K562 (cell line): ENCODE results near the gene RAD21L1. TPM values are rescaled to one million over a fixed set of nuclear protein-coding genes. Genes with fewer than 3 reads are reported as not detected.

ENCODE experiments used
- CBX5 ChIP-seq: IDR thresholded peaks from 2 replicates; pipeline ENCODE4 v1.6.1; 2014; ENCODE audit warnings: low read depth, borderline replicate concordance
- CCNT2 ChIP-seq: IDR thresholded peaks from 2 replicates; pipeline ENCODE4 v1.6.1; 2011; ENCODE audit warnings: borderline replicate concordance, low read depth, mild to moderate bottlenecking, moderate library complexity, mixed read lengths, low read length; ENCODE audit not compliant: insufficient read length; ENCODE audit errors: extremely low read depth
- DNMT1 ChIP-seq: fragments of 450-650 bp; IDR thresholded peaks from 2 replicates; pipeline ENCODE4 v1.6.1; 2016; ENCODE audit warnings: antibody characterized with exemption, mild to moderate bottlenecking
- EGR1 ChIP-seq: fragments of 450-650 bp; conservative IDR thresholded peaks from 2 replicates; pipeline ENCODE4 v1.6.1; 2017; ENCODE audit warnings: mild to moderate bottlenecking
- FOXK1 ChIP-seq: sonication (generic); formaldehyde crosslinking; IDR thresholded peaks from 2 replicates; pipeline ENCODE4 v1.8.0; 2022; ENCODE audit warnings: missing genetic modification reagents, mild to moderate bottlenecking, borderline replicate concordance
- HDAC6 ChIP-seq: IDR thresholded peaks from 2 replicates; pipeline ENCODE4 v1.6.1; 2012; ENCODE audit warnings: low read depth, mild to moderate bottlenecking, control low read depth, inconsistent platforms, low read length, moderate library complexity
- HDGF ChIP-seq: fragments of 450-650 bp; IDR thresholded peaks from 2 replicates; pipeline ENCODE4 v1.6.1; 2016
- HLTF ChIP-seq: fragments of 450-650 bp; IDR thresholded peaks from 2 replicates; pipeline ENCODE4 v1.6.1; 2016
- KAT7 ChIP-seq: sonication (generic); formaldehyde crosslinking; IDR thresholded peaks from 2 replicates; pipeline ENCODE4 v1.8.0; 2022; ENCODE audit warnings: missing genetic modification reagents, mild to moderate bottlenecking, borderline replicate concordance
- KHSRP ChIP-seq: fragments of 450-650 bp; IDR thresholded peaks from 2 replicates; pipeline ENCODE4 v1.6.1; 2017
- POLR2AphosphoS2 ChIP-seq: IDR thresholded peaks from 2 replicates; pipeline ENCODE4 v1.6.1; 2012; ENCODE audit warnings: low read length, improper control_type of control experiment
- PRPF4 ChIP-seq: fragments of 200-400 bp; formaldehyde crosslinking; IDR thresholded peaks from one replicate; pipeline ENCODE4 v1.6.1; 2017; ENCODE audit warnings: low read length, low read depth, mild to moderate bottlenecking; ENCODE audit not compliant: insufficient read depth, poor library complexity, severe bottlenecking
- RCOR1 ChIP-seq, 2 experiments: IDR thresholded peaks; 2 replicates each; pipeline ENCODE4 v1.6.1; 2012; ENCODE audit warnings: low read depth in 2 of 2, low read length in 2 of 2, borderline replicate concordance in 1 of 2, improper control_type of control experiment in 1 of 2
- SIRT6 ChIP-seq: IDR thresholded peaks from one replicate; pipeline ENCODE4 v1.6.1; 2012; ENCODE audit warnings: low read depth, mild to moderate bottlenecking, control low read depth, inconsistent platforms, low read length, moderate library complexity
- SMARCE1 ChIP-seq: fragments of 450-650 bp; IDR thresholded peaks from 2 replicates; pipeline ENCODE4 v1.7.1; 2016; ENCODE audit warnings: mild to moderate bottlenecking
- SP2 ChIP-seq: IDR thresholded peaks from 2 replicates; pipeline ENCODE4 v1.6.1; 2011; ENCODE audit warnings: mild to moderate bottlenecking, low read depth, low read length, moderate library complexity; ENCODE audit not compliant: poor library complexity, severe bottlenecking; ENCODE audit errors: extremely low read depth
- STAT6 ChIP-seq: sonication (generic); formaldehyde crosslinking; IDR thresholded peaks from 2 replicates; pipeline ENCODE4 v1.8.1; 2023; ENCODE audit warnings: mild to moderate bottlenecking, missing genetic modification reagents
- TCFL5 ChIP-seq: fragments of 250-450 bp; sonication (Bioruptor Pico); conservative IDR thresholded peaks from 2 replicates; pipeline ENCODE4 v1.6.1; 2021; ENCODE audit warnings: mild to moderate bottlenecking, moderate library complexity, matching md5 sums
- ZFP91 ChIP-seq: sonication (generic); formaldehyde crosslinking; IDR thresholded peaks from 2 replicates; pipeline ENCODE4 v1.8.0; 2022; ENCODE audit warnings: mild to moderate bottlenecking, missing genetic modification reagents
- ZNF143 ChIP-seq: sonication (generic); formaldehyde crosslinking; IDR thresholded peaks from 2 replicates; pipeline ENCODE4 v1.9.0; 2022; ENCODE audit warnings: mild to moderate bottlenecking, missing genetic modification reagents
- ZNF165 ChIP-seq: fragments of 250-450 bp; sonication (Bioruptor Pico); IDR thresholded peaks from 2 replicates; pipeline ENCODE4 v1.4.0; 2020; ENCODE audit warnings: borderline replicate concordance
- ZNF3 ChIP-seq: fragments of 250-450 bp; sonication (Bioruptor Pico); IDR thresholded peaks from 2 replicates; pipeline ENCODE4 v1.5.0; 2021; ENCODE audit warnings: mild to moderate bottlenecking, moderate library complexity
- ZNF436 ChIP-seq: fragments of 250-450, 450-650 bp; sonication (Bioruptor Pico); formaldehyde crosslinking; IDR thresholded peaks from 2 replicates; pipeline ENCODE4 v1.7.0; 2020; ENCODE audit warnings: mild to moderate bottlenecking
- ZNF512 ChIP-seq: IDR thresholded peaks from 2 replicates; pipeline ENCODE4 v1.6.1; 2016; ENCODE audit warnings: missing genetic modification characterization, missing compliant biosample characterization
- ZNF79 ChIP-seq: fragments of 250-450 bp; sonication (Bioruptor Pico); IDR thresholded peaks from 2 replicates; pipeline ENCODE4 v1.4.0; 2020; ENCODE audit warnings: low read depth, mild to moderate bottlenecking, moderate library complexity
- polyA plus RNA-seq, 8 experiments: library from polyadenylated mRNA; depleted of rRNA in 4 of 8; stranded (reverse) in 5 of 8; unstranded in 3 of 8; fragments of >200 nt; fragmentation: Nextera tagmentation in 2 of 8; fragmentation: Illumina TruSeq in 1 of 8; extraction: Ambion mirVana in 2 of 8; extraction: Trizol in 1 of 8; gene quantifications; 2 replicates each; pipeline versions ENCODE4 v1.2.1 to v1.2.3, GENCODE V29; 2011 to 2014; ENCODE audit warnings: inconsistent platforms in 1 of 8, missing spikeins in 1 of 8
- total RNA-seq, 7 experiments: library from RNA; depleted of rRNA in 6 of 7; stranded (reverse); fragments of >200 nt in 6 of 7; fragmentation: Illumina TruSeq in 2 of 7; extraction: Trizol in 2 of 7; gene quantifications; 2 replicates each; pipeline versions ENCODE4 v1.2.1 to v1.2.3, GENCODE V29; 2011 to 2021; ENCODE audit warnings: low replicate concordance in 1 of 7

The RAD21L1 gene
- total and polyA plus RNA-seq, 9 of the 15 experiments (the other 6 are each of a cell fraction or from before 2014, with no cell fraction given): 0.17 to 1.7 (median 0.45) TPM; not detected in 1

GRCh38 chr20:1187605-1188171 is 38.2 kb upstream of the RAD21L1 start (continued):
- no peak for TF ChIP-seq SP2
- no peak for TF ChIP-seq ZNF79 (CRISPR knock-in tag)
- TF ChIP-seq HDGF: 0 out of 2 replicates have a peak, but pooled peaks have one; percentile 32
- TF ChIP-seq KHSRP: no peak
- peak; percentile 100 for TF ChIP-seq HLTF
- TF ChIP-seq RCOR1 (IDR thresholded peaks at IDR 0.05; ENCODE audit: borderline replicate concordance in 1 of 2, low read depth in 2 of 2, low read length in 2 of 2): peak; percentile 58 to 72; a peak in 3 of 4 replicates
- TF ChIP-seq ZNF143 (CRISPR knock-in tag): no peak
- TF ChIP-seq ZFP91 (CRISPR knock-in tag): no peak
- no peak for TF ChIP-seq PRPF4
- peak; percentile 75 for TF ChIP-seq SMARCE1
- TF ChIP-seq HDAC6: no peak
- no peak for TF ChIP-seq ZNF165 (CRISPR knock-in tag)
- TF ChIP-seq POLR2AphosphoS2: no peak
- TF ChIP-seq KAT7: no peak
- TF ChIP-seq FOXK1 (CRISPR knock-in tag): no peak
- no peak for TF ChIP-seq STAT6 (CRISPR knock-in tag)
- TF ChIP-seq DNMT1: no peak
- TF ChIP-seq CBX5: no peak
- TF ChIP-seq CCNT2: peak; percentile 42
- TF ChIP-seq SIRT6: no peak
- no peak for TF ChIP-seq ZNF436
- TF ChIP-seq TCFL5 (CRISPR knock-in tag): no peak
- TF ChIP-seq ZNF512 (tag): no peak
- TF ChIP-seq EGR1: no peak
- no peak for TF ChIP-seq ZNF3
